Suprapubic skin (tissue), 3 donors: Measurements from ENCODE around the gene CACNA1A.

Experiments used
- CTCF ChIP-seq, 2 donors: fragments of 200-600 bp in 1 of 2; fragments of 450-650 bp in 1 of 2; sonication (generic) in 1 of 2; IDR thresholded peaks; one replicate each; pipeline ENCODE4 v1.5.1; 2016 to 2019; ENCODE audit warnings: antibody characterized with exemption in 2 of 2, mild to moderate bottlenecking in 1 of 2, moderate library complexity in 1 of 2
- EP300 ChIP-seq: sonication (generic); formaldehyde crosslinking; IDR thresholded peaks from one replicate; pipeline ENCODE4 v1.6.1; 2017; ENCODE audit warnings: antibody characterized with exemption
- POLR2A ChIP-seq, 2 donors: fragments of 450-650 bp; IDR thresholded peaks; one replicate each; pipeline ENCODE4 v1.6.1; 2017; ENCODE audit warnings: antibody characterized with exemption in 2 of 2, mild to moderate bottlenecking in 2 of 2, moderate library complexity in 2 of 2

GRCh38 chr19:13169769-13170168 lies 336.5 kb downstream of the CACNA1A start:
- TF ChIP-seq CTCF (IDR thresholded peaks at IDR 0.05) (no peak), POLR2A (IDR thresholded peaks at IDR 0.05) (no peak), EP300 (no peak)
